GM19023 (cell line): ENCODE data around the gene SRGAP3.
A peak's percentile ranks its signal among the peaks of the same experiment; 100 is the strongest.

Source experiments
- ATAC-seq: cut with Tn5 transposase; IDR thresholded peaks from one replicate; pipeline ENCODE4 v1.9.1; 2021; ENCODE audit warnings: mild to moderate bottlenecking, moderate library complexity; ENCODE audit not compliant: unreplicated experiment

The SRGAP3 gene

GRCh38 chr3:9180764-9181117 is 68.7 kb downstream of the SRGAP3 start:
- peak; percentile 5 for ATAC-seq

- peak; percentile 65 for ATAC-seq
Measured at GRCh38 chr3:9179826-9180763, 69.4 kb downstream of the SRGAP3 start.

- ATAC-seq: no peak
Measured at GRCh38 chr3:9178697-9179096, 70.7 kb downstream of the SRGAP3 start.

GRCh38 chr3:9175421-9175820 is 74.0 kb downstream of the SRGAP3 start:
- no peak for ATAC-seq

- ATAC-seq: no peak
Measured at GRCh38 chr3:9173445-9173844, 76.0 kb downstream of the SRGAP3 start.

GRCh38 chr3:9172851-9173321 is 76.6 kb downstream of the SRGAP3 start:
- ATAC-seq: no peak

- no peak for ATAC-seq
Measured at GRCh38 chr3:9170851-9171160, 78.6 kb downstream of the SRGAP3 start.

GRCh38 chr3:9169956-9170850 is 79.2 kb downstream of the SRGAP3 start:
- no peak for ATAC-seq

- ATAC-seq: no peak
Measured at GRCh38 chr3:9169326-9169725, 80.1 kb downstream of the SRGAP3 start.

GRCh38 chr3:9168241-9168741 is 81.2 kb downstream of the SRGAP3 start:
- ATAC-seq: peak; percentile 97

GRCh38 chr3:9167222-9167621 is 82.2 kb downstream of the SRGAP3 start:
- ATAC-seq: no peak

GRCh38 chr3:9165421-9165820 is 84.0 kb downstream of the SRGAP3 start:
- ATAC-seq: no peak

- no peak for ATAC-seq
Measured at GRCh38 chr3:9163289-9163688, 86.2 kb downstream of the SRGAP3 start.

GRCh38 chr3:9161811-9162210 is 87.6 kb downstream of the SRGAP3 start:
- no peak for ATAC-seq

GRCh38 chr3:9161298-9161697 is 88.1 kb downstream of the SRGAP3 start:
- no peak for ATAC-seq

- no peak for ATAC-seq
Measured at GRCh38 chr3:9158865-9159630, 90.4 kb downstream of the SRGAP3 start.

GRCh38 chr3:9157651-9158362 is 91.6 kb downstream of the SRGAP3 start:
- ATAC-seq: no peak

- ATAC-seq: no peak
Measured at GRCh38 chr3:9156604-9157003, 92.8 kb downstream of the SRGAP3 start.

GRCh38 chr3:9155028-9155427 is 94.4 kb downstream of the SRGAP3 start:
- ATAC-seq: no peak

- no peak for ATAC-seq
Measured at GRCh38 chr3:9153904-9154619, 95.4 kb downstream of the SRGAP3 start.
